Measurements from ENCODE around the gene FGF1.

The FGF1 gene

GRCh38 chr5:142550471-142550870 is 135.4 kb downstream of the FGF1 start:
- no peak overlapping the region for H3K4me3 ChIP-seq
- TF ChIP-seq, protein P1, sequence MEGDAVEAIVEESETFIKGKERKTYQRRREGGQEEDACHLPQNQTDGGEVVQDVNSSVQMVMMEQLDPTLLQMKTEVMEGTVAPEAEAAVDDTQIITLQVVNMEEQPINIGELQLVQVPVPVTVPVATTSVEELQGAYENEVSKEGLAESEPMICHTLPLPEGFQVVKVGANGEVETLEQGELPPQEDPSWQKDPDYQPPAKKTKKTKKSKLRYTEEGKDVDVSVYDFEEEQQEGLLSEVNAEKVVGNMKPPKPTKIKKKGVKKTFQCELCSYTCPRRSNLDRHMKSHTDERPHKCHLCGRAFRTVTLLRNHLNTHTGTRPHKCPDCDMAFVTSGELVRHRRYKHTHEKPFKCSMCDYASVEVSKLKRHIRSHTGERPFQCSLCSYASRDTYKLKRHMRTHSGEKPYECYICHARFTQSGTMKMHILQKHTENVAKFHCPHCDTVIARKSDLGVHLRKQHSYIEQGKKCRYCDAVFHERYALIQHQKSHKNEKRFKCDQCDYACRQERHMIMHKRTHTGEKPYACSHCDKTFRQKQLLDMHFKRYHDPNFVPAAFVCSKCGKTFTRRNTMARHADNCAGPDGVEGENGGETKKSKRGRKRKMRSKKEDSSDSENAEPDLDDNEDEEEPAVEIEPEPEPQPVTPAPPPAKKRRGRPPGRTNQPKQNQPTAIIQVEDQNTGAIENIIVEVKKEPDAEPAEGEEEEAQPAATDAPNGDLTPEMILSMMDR (IDR thresholded peaks at IDR 0.05), result no peak
- no peak for DNase-seq (ENCODE audit: low spot score)
- H3K27ac ChIP-seq, result no peak overlapping the region

- no peak for DNase-seq (ENCODE audit: low spot score)
- TF ChIP-seq, protein P1 (IDR thresholded peaks at IDR 0.05), result no peak
- Histone ChIP-seq H3K27ac (no peak overlapping the region), H3K4me3 (no peak overlapping the region)
These were observed 136.1 kb downstream of the FGF1 start for GRCh38 chr5:142549834-142550233.

GRCh38 chr5:142548739-142549275 is 137.1 kb downstream of the FGF1 start:
- DNase-seq (ENCODE audit: low spot score), result peak; percentile 79
- Histone ChIP-seq H3K4me3 (no peak overlapping the region), H3K27ac (no peak overlapping the region)
- TF ChIP-seq, protein P1 (IDR thresholded peaks at IDR 0.05), result peak; percentile 53

DNA sequence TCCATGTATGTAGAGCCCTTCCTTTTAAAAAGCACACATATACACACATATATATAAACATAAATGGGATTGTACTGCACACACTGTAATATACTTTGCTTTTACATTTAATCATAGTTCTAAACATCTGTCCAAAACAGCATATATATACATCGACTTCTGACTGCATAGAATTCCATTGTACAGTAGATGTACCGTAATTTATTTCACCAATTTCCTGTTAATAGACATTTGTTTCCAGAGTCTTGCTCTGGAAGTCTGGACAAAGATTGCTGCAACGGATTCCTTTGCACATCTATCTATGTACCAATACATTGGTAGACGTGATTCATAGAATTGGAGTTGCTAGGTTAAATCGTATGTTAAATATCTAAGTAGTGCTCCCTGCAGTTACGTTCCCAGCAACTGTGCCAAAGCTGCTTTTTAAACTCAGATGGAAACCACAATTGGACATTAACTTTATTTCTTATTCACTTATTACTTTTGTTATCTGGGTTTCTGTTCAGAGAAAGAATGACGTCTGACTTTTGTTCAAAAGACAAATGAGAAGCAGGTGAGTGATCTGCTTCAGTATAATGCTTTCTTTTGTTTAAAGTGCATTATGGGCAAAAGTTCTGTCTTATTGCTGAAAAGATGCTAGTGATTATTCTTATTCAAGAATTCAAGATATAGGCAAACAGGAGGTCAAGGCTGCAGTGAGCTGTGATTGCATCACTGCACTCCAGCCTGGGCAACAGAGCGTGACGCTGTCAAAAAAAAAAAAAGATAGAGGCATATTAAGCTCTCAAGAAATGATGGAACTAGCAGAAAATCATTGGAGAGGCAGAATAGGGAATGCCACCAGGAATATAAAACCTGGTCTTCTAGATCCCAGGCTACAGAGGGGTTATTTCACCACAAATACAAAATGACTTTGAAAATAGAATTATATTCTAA is 138.2 kb downstream of the FGF1 start:
- TF ChIP-seq, protein P1 (IDR thresholded peaks at IDR 0.05), result no peak
- H3K4me3 ChIP-seq, result no peak overlapping the region
- no peak for DNase-seq (ENCODE audit: low spot score)
- no peak overlapping the region for H3K27ac ChIP-seq

DNA sequence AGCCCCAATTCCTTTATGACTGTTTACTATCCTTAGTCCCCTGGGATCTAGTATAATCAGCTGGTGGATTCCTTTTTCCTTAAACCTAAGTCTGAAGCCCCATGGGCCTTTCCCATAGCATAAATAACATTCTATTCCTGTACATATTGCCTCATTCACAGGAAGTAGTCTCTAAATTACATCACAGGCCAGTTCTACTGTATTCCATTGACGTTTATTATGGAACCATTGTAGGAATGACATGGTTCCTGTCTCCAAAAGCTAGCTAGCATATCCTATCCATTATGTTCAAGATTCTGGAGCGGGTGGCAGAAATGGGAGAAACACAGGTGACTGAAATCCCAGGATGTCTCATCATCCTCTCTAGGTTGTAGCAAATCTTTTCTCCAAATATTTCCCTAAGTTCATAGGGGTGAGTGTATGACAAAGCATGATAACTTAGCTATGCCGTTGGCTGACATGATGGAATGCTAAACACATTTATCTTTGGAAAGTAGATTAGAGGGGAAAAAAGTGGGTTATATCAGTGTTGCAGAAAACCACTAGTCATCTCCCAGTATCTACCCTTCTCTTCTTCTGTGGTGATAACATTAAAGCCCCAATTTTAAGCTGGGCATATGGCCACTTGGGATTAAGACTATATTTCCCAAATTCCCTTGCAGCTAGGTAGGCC is 140.1 kb downstream of the FGF1 start:
- H3K4me3 ChIP-seq, result no peak overlapping the region
- TF ChIP-seq, protein P1 (IDR thresholded peaks at IDR 0.05), result no peak
- no peak for DNase-seq (ENCODE audit: low spot score)
- H3K27ac ChIP-seq, result peak overlapping the region; percentile 46 to 70

- DNase-seq (ENCODE audit: low spot score), result no peak
- Histone ChIP-seq H3K4me3 (no peak overlapping the region), H3K27ac (peak overlapping the region; percentile 46 to 70)
- TF ChIP-seq, protein P1 (IDR thresholded peaks at IDR 0.05), result no peak
These were observed 140.8 kb downstream of the FGF1 start for GRCh38 chr5:142544946-142545649.
